Endothelial cell of umbilical vein (primary cell): ENCODE data around the gene CNTNAP2. TPM values are rescaled to one million over a fixed set of nuclear protein-coding genes. Genes with fewer than 3 reads are reported as not detected.

Experiments used
- BruUV-seq: library from RNA; stranded (reverse); fragments of 400-500 nt; replicated peaks from 2 replicates; lab custom pipeline; 2021; lab: Mats Ljungman, UMichigan
- CTCF ChIA-PET: fragments of 300-600, 350-600 bp; sonication (Branson Sonifier 250); formaldehyde crosslinking; loops from one replicate; lab custom pipeline; 2021; ENCODE audit warnings: antibody characterized with exemption, inconsistent platforms; lab: Charles Lee
- POLR2A ChIA-PET: fragments of 300-600, 350-600 bp; sonication (Branson Sonifier 250); formaldehyde crosslinking; loops from one replicate; lab custom pipeline; 2021; ENCODE audit warnings: antibody characterized with exemption, inconsistent platforms; lab: Charles Lee
- DNase-seq: peaks from one replicate; pipeline ENCODE4 v3.0.0-alpha.2; 2011; ENCODE audit warnings: low read depth, low spot score
- FAIRE-seq: peaks from 2 replicates; lab custom pipeline; 2011; peaks lifted over from hg19 to GRCh38; lab: Jason Lieb, UNC
- H2AFZ ChIP-seq: 2 replicates; pipeline ENCODE4 v1.6.0; 2012; ENCODE audit warnings: low read depth, low read length, control low read depth, inconsistent platforms
- H3K27ac ChIP-seq: 2 replicates; pipeline ENCODE4 v1.5.1; 2011; ENCODE audit warnings: low read depth, mild to moderate bottlenecking, control low read depth, low read length, moderate library complexity; ENCODE audit not compliant: insufficient read depth
- H3K27me3 ChIP-seq, 2 experiments: 2 replicates each; pipeline versions ENCODE4 v1.6.0 to v1.6.1; 2011; ENCODE audit warnings: low read length in 2 of 2, mixed read lengths in 1 of 2; ENCODE audit not compliant: control insufficient read depth in 2 of 2, insufficient read depth in 2 of 2
- H3K36me3 ChIP-seq, 2 experiments: 2 replicates in 1 of 2; 3 replicates in 1 of 2; pipeline ENCODE4 v1.5.1; 2011; ENCODE audit warnings: low read length in 2 of 2, mild to moderate bottlenecking in 1 of 2, moderate library complexity in 1 of 2; ENCODE audit not compliant: control insufficient read depth in 2 of 2, insufficient read depth in 2 of 2; ENCODE audit errors: extremely low read depth in 1 of 2
- H3K4me1 ChIP-seq: 3 replicates; pipeline ENCODE4 v1.5.1; 2011; ENCODE audit warnings: mild to moderate bottlenecking, low read length; ENCODE audit not compliant: control insufficient read depth, insufficient read depth; ENCODE audit errors: extremely low read depth
- H3K4me2 ChIP-seq: 2 replicates; pipeline ENCODE4 v1.6.1; 2011; ENCODE audit warnings: low read length, control low read depth, mixed read lengths; ENCODE audit not compliant: insufficient read depth
- H3K4me3 ChIP-seq, 3 experiments: fragments of 200-600 bp in 1 of 3; sonication (generic), shearing (Covaris generic) in 1 of 3; replicated peaks in 1 of 3; 2 replicates each; pipeline ENCODE4 v1.5.1; 2011 to 2016; ENCODE audit warnings: control low read depth in 3 of 3, low read length in 3 of 3, mild to moderate bottlenecking in 2 of 3, inconsistent platforms in 1 of 3, low read depth in 1 of 3, moderate library complexity in 1 of 3; ENCODE audit not compliant: insufficient read depth in 1 of 3
- H3K79me2 ChIP-seq: 2 replicates; pipeline ENCODE4 v1.6.0; 2012; ENCODE audit warnings: low read length, inconsistent platforms; ENCODE audit not compliant: control insufficient read depth, insufficient read depth
- H3K9ac ChIP-seq: replicated peaks from 2 replicates; pipeline ENCODE3; 2011; ENCODE audit warnings: low read length, control low read depth; ENCODE audit not compliant: insufficient read depth; ENCODE audit errors: extremely low read depth
- H3K9me1 ChIP-seq: replicated peaks from 3 replicates; pipeline ENCODE4 v1.6.0; 2011; ENCODE audit warnings: mild to moderate bottlenecking, low read length; ENCODE audit not compliant: control insufficient read depth, insufficient read depth; ENCODE audit errors: extremely low read depth
- H3K9me3 ChIP-seq: replicated peaks from 2 replicates; pipeline ENCODE4 v1.5.1; 2012; ENCODE audit warnings: low read length, inconsistent platforms; ENCODE audit not compliant: control insufficient read depth, insufficient read depth
- H4K20me1 ChIP-seq: replicated peaks from 2 replicates; pipeline ENCODE3; 2011; ENCODE audit warnings: mild to moderate bottlenecking, low read length; ENCODE audit not compliant: control insufficient read depth, insufficient read depth; ENCODE audit errors: extremely low read depth
- CTCF ChIP-seq, 2 donors: IDR thresholded peaks; 1 replicate in 1 of 2; 2 replicates in 1 of 2; pipeline ENCODE4 v1.5.1; 2011; ENCODE audit warnings: low read length in 2 of 2, mild to moderate bottlenecking in 2 of 2, moderate library complexity in 2 of 2, control low read depth in 1 of 2, inconsistent platforms in 1 of 2, low read depth in 1 of 2; ENCODE audit not compliant: insufficient read depth in 1 of 2; ENCODE audit errors: extremely low read depth in 1 of 2
- EZH2 ChIP-seq: IDR thresholded peaks from 2 replicates; pipeline ENCODE4 v1.6.1; 2012; ENCODE audit warnings: borderline replicate concordance, low read depth, mild to moderate bottlenecking, moderate library complexity, low read length, inconsistent platforms; ENCODE audit not compliant: severe bottlenecking
- FOS ChIP-seq: IDR thresholded peaks from 2 replicates; pipeline ENCODE4 v1.6.1; 2011; ENCODE audit warnings: mild to moderate bottlenecking, low read length, moderate library complexity, borderline replicate concordance; ENCODE audit not compliant: insufficient read depth
- GATA2 ChIP-seq: IDR thresholded peaks from 2 replicates; pipeline ENCODE4 v1.7.0; 2011; ENCODE audit warnings: low read depth, mild to moderate bottlenecking, moderate library complexity, mixed read lengths, low read length; ENCODE audit not compliant: insufficient read length, insufficient read depth
- JUN ChIP-seq: IDR thresholded peaks from 2 replicates; pipeline ENCODE4 v1.6.1; 2011; ENCODE audit warnings: borderline replicate concordance, low read depth; ENCODE audit not compliant: insufficient read length, insufficient read depth
- MAX ChIP-seq: IDR thresholded peaks from 2 replicates; pipeline ENCODE4 v1.6.1; 2011; ENCODE audit not compliant: insufficient read depth, insufficient read length
- MYC ChIP-seq: IDR thresholded peaks from one replicate; pipeline ENCODE4 v1.6.1; 2011; ENCODE audit warnings: mild to moderate bottlenecking, low read depth, low read length
- POLR2A ChIP-seq: IDR thresholded peaks from 2 replicates; pipeline ENCODE4 v1.6.1; 2012; ENCODE audit warnings: low read depth, mild to moderate bottlenecking, control low read depth, low read length
- POLR2AphosphoS5 ChIP-seq: IDR thresholded peaks from 2 replicates; pipeline ENCODE4 v1.6.1; 2012; ENCODE audit warnings: low read depth, mild to moderate bottlenecking, control low read depth, low read length, moderate library complexity; ENCODE audit not compliant: insufficient read depth
- dilution Hi-C: fragments of 300-500 bp; cut with MboI; formaldehyde crosslinking; loops from one replicate; pipeline ENCODE4 v1.15.0; 2019; ENCODE audit warnings: low sequenced_read_pairs; ENCODE audit not compliant: extremely low pct_ligation_motif_present
- intact Hi-C: fragments of 100-400 bp; cut with micrococcal nuclease; formaldehyde crosslinking; loops from one replicate; pipeline ENCODE4 v1.10.0; 2022
- polyA plus RNA-seq, 4 experiments: library from polyadenylated mRNA; depleted of rRNA in 3 of 4; stranded (reverse) in 3 of 4; unstranded in 1 of 4; fragments of >200 nt; gene quantifications; 2 replicates each; pipeline versions ENCODE4 v1.2.1 to v1.2.3, GENCODE V29; 2011 to 2012; ENCODE audit warnings: missing spikeins in 1 of 4
- total RNA-seq: library from RNA; stranded (reverse); gene quantifications from 2 replicates; pipeline ENCODE4 v1.2.3, GENCODE V29; 2021

Gene CNTNAP2
- total and polyA plus RNA-seq, 2 donors (not counting 3 experiments of a cell fraction or from before 2014, with no cell fraction given) = not detected

GRCh38 chr7:148276314-148277041 is 2159.9 kb downstream of the CNTNAP2 start:
- H3K79me2 ChIP-seq = no peaks in the 10 kb centered on the region
- no peaks in the 10 kb centered on the region for H3K27me3 ChIP-seq
- POLR2A ChIA-PET = no interaction called here
- no peaks in the 10 kb centered on the region for H3K9me1 ChIP-seq
- CTCF ChIA-PET = no interaction called here
- TF ChIP-seq MAX (no peak), GATA2 (no peak), FOS (no peak), POLR2AphosphoS5 (no peak), JUN (no peak), MYC (no peak), POLR2A (no peak), EZH2 (no peak), CTCF (IDR thresholded peaks at IDR 0.05; ENCODE audit: extremely low read depth in 1 of 2, insufficient read depth in 1 of 2, low read depth in 1 of 2, low read length in 2 of 2) (no peak)
- no peak overlapping the region for H2AFZ ChIP-seq
- dilution Hi-C loops = no loop called here
- FAIRE-seq (no peak), DNase-seq (no peak)
- H3K4me2 ChIP-seq = no peak overlapping the region
- H4K20me1 ChIP-seq = no peaks in the 10 kb centered on the region
- H3K9ac ChIP-seq = no peak overlapping the region
- H3K27ac ChIP-seq = no peak overlapping the region
- no TSS peak for BruUV-seq
- no peak overlapping the region for H3K4me3 ChIP-seq
- intact Hi-C loops = no loop called here
- no peaks in the 10 kb centered on the region for H3K36me3 ChIP-seq
- H3K9me3 ChIP-seq = no peaks in the 10 kb centered on the region
- H3K4me1 ChIP-seq = no peaks in the 10 kb centered on the region
